ENCODE measurements around the gene PSMD12.

- TF ChIP-seq, protein P1, sequence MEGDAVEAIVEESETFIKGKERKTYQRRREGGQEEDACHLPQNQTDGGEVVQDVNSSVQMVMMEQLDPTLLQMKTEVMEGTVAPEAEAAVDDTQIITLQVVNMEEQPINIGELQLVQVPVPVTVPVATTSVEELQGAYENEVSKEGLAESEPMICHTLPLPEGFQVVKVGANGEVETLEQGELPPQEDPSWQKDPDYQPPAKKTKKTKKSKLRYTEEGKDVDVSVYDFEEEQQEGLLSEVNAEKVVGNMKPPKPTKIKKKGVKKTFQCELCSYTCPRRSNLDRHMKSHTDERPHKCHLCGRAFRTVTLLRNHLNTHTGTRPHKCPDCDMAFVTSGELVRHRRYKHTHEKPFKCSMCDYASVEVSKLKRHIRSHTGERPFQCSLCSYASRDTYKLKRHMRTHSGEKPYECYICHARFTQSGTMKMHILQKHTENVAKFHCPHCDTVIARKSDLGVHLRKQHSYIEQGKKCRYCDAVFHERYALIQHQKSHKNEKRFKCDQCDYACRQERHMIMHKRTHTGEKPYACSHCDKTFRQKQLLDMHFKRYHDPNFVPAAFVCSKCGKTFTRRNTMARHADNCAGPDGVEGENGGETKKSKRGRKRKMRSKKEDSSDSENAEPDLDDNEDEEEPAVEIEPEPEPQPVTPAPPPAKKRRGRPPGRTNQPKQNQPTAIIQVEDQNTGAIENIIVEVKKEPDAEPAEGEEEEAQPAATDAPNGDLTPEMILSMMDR (IDR thresholded peaks at IDR 0.05): no peak
- TF ChIP-seq POLR2AphosphoS5 (IDR thresholded peaks at IDR 0.05): peak; percentile 86 to 96 (median 95)
These were observed 10.5 kb upstream of the PSMD12 start, which contains the start of gene PITPNC1 for GRCh38 chr17:67376737-67377487.

All from stomach (tissue), 4 donors.